ENCODE measurements around the gene ZCCHC17.

- TF ChIP-seq POLR2A (IDR thresholded peaks at IDR 0.05) (no peak), POLR2AphosphoS5 (IDR thresholded peaks at IDR 0.05) (no peak), EP300 (IDR thresholded peaks at IDR 0.05) (no peak)
- TF ChIP-seq, protein P1, sequence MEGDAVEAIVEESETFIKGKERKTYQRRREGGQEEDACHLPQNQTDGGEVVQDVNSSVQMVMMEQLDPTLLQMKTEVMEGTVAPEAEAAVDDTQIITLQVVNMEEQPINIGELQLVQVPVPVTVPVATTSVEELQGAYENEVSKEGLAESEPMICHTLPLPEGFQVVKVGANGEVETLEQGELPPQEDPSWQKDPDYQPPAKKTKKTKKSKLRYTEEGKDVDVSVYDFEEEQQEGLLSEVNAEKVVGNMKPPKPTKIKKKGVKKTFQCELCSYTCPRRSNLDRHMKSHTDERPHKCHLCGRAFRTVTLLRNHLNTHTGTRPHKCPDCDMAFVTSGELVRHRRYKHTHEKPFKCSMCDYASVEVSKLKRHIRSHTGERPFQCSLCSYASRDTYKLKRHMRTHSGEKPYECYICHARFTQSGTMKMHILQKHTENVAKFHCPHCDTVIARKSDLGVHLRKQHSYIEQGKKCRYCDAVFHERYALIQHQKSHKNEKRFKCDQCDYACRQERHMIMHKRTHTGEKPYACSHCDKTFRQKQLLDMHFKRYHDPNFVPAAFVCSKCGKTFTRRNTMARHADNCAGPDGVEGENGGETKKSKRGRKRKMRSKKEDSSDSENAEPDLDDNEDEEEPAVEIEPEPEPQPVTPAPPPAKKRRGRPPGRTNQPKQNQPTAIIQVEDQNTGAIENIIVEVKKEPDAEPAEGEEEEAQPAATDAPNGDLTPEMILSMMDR (IDR thresholded peaks at IDR 0.05) = no peak
These were observed 64.8 kb downstream of the ZCCHC17 start for GRCh38 chr1:31361607-31362006.
